WERI-Rb-1 (cell line): ENCODE data around the gene VWA3B.
"Not testable (repeated sequence)": the region's sequence is repeated elsewhere in the genome, so short reads cannot be mapped to it uniquely, and the experiment has no call there.

Experiments
- DNase-seq: peaks from one replicate; pipeline ENCODE4 v3.0.0-alpha.2; 2020
- H3K27ac ChIP-seq: fragments of 250-450 bp; sonication (Bioruptor Pico); 2 replicates; pipeline ENCODE4 v1.5.1; 2020; ENCODE audit warnings: mild to moderate bottlenecking, moderate library complexity
- H3K27me3 ChIP-seq: fragments of 250-450 bp; sonication (Bioruptor Pico); 2 replicates; pipeline ENCODE4 v1.5.1; 2021; ENCODE audit warnings: mild to moderate bottlenecking, low read depth, moderate library complexity; ENCODE audit not compliant: insufficient read depth, severe bottlenecking
- H3K36me3 ChIP-seq: fragments of 250-450 bp; sonication (Bioruptor Pico); 2 replicates; pipeline ENCODE4 v1.5.1; 2020; ENCODE audit warnings: mild to moderate bottlenecking, moderate library complexity
- H3K4me3 ChIP-seq: 2 replicates; pipeline ENCODE4 v1.5.1; 2011; ENCODE audit warnings: low read depth, mild to moderate bottlenecking, control low read depth, low read length
- H3K9me3 ChIP-seq: fragments of 250-450 bp; sonication (Bioruptor Pico); 2 replicates; pipeline ENCODE4 v1.5.1; 2021; ENCODE audit warnings: mild to moderate bottlenecking, moderate library complexity; ENCODE audit not compliant: severe bottlenecking
- TF ChIP-seq, protein P1 (sequence below): IDR thresholded peaks from 2 replicates; pipeline ENCODE4 v1.5.1; 2011; ENCODE audit warnings: low read depth, mild to moderate bottlenecking, control low read depth, inconsistent platforms, low read length

The VWA3B gene

DNA sequence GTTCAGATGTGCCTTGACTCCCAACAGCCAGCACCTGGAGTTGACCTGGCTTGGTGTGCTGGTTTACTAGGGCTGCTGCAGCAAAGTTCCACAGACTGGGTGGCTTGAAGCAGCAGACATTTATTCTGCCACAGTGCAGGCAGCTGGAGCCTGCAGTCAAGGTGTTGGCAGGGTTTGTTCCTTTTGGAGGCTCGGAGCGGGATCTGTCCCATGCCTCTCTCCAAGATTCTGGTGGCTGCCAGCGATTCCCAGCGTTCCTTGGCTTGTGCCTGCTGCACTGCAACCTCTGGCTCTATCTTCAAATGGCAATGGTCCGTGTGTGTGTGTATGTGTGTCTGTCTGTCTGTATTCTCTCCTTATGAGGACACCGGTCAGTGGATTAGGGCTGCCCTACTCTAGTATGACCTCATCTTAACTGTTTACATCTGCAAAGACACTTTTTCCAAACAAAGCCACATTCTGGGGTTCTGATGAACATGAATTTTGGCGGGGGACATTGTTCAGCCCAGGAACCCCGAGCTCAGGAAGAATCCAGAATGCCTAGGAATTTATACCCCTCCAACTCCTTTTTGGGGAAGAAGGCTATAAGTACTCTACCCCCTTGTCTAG lies 46.5 kb upstream of the VWA3B start:
- H3K9me3 ChIP-seq = peaks cover 4% of the 10 kb centered on the region
- DNase-seq = no peak
- no peaks in the 10 kb centered on the region for H3K27me3 ChIP-seq
- TF ChIP-seq, protein P1, sequence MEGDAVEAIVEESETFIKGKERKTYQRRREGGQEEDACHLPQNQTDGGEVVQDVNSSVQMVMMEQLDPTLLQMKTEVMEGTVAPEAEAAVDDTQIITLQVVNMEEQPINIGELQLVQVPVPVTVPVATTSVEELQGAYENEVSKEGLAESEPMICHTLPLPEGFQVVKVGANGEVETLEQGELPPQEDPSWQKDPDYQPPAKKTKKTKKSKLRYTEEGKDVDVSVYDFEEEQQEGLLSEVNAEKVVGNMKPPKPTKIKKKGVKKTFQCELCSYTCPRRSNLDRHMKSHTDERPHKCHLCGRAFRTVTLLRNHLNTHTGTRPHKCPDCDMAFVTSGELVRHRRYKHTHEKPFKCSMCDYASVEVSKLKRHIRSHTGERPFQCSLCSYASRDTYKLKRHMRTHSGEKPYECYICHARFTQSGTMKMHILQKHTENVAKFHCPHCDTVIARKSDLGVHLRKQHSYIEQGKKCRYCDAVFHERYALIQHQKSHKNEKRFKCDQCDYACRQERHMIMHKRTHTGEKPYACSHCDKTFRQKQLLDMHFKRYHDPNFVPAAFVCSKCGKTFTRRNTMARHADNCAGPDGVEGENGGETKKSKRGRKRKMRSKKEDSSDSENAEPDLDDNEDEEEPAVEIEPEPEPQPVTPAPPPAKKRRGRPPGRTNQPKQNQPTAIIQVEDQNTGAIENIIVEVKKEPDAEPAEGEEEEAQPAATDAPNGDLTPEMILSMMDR = no peak
- no peak overlapping the region for H3K27ac ChIP-seq
- H3K4me3 ChIP-seq = no peak overlapping the region
- H3K36me3 ChIP-seq = no peaks in the 10 kb centered on the region

DNA sequence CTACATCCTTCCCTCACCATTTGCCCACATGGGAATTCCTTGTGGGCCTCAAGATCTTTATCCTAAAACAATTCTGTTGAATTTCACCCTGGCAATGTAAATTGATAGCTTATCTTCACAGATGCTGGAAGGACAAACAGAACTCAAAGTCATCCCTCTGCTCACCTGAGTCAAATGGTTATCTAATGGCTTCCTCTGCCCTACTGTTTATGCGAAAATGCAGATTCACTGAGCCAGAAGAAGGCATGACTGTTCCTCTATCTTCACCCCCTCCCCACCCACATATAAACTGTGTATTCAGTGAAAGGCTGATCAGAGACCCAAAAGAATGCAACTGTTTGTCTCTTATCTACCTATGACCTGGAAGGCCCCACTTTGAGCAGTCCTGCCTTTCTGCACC lies 43.9 kb upstream of the VWA3B start:
- no peak for DNase-seq
- TF ChIP-seq, protein P1 = no peak
- H3K4me3 ChIP-seq = no peak overlapping the region
- H3K36me3 ChIP-seq = no peaks in the 10 kb centered on the region
- H3K27me3 ChIP-seq = no peaks in the 10 kb centered on the region
- H3K27ac ChIP-seq = no peak overlapping the region
- H3K9me3 ChIP-seq = peaks cover 4% of the 10 kb centered on the region

DNA sequence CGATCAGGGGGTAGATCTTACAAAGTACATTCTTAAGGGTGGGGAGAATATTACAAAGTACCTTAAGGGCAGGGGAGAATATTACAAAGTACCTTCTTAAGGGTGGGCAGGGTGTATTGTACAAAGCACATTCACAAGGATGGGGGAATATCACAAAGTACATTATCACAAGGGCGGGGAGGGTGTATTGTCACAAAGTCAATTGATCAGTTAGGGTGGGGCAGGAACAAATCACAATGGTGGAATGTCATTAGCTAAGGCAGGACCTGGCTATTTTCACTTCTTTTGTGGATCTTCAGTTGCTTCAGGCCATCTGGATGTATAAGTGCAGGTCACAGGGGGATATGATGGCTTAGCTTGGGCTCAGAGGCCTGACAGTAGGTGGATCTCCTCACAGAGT lies 42.2 kb upstream of the VWA3B start:
- not testable (repeated sequence) for H3K4me3 ChIP-seq, DNase-seq, H3K36me3 ChIP-seq, H3K27me3 ChIP-seq, H3K9me3 ChIP-seq, H3K27ac ChIP-seq

DNA sequence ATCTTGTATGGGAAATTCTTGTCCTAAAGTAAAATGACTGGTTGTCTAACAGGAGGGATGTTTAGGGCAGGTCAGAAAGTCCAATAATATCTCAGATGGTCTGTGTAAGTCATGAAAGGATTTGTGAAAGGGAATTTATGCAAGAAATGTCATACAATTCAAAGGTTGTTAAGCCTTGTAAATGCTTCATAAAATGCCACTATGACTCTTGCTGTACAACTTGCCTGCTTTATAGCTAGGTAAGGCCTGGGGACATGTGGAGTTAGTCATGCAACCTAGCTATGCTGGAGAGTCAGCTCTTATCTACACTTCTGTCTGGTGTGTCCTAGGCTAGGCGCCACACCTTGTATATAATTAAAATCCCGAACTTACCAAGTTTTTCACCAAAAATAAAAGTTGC lies 36.9 kb upstream of the VWA3B start:
- no peak overlapping the region for H3K4me3 ChIP-seq
- TF ChIP-seq, protein P1 = no peak
- no peaks in the 10 kb centered on the region for H3K27me3 ChIP-seq
- no peaks in the 10 kb centered on the region for H3K36me3 ChIP-seq
- peaks cover 3% of the 10 kb centered on the region for H3K9me3 ChIP-seq
- DNase-seq = no peak
- H3K27ac ChIP-seq = no peak overlapping the region

DNA sequence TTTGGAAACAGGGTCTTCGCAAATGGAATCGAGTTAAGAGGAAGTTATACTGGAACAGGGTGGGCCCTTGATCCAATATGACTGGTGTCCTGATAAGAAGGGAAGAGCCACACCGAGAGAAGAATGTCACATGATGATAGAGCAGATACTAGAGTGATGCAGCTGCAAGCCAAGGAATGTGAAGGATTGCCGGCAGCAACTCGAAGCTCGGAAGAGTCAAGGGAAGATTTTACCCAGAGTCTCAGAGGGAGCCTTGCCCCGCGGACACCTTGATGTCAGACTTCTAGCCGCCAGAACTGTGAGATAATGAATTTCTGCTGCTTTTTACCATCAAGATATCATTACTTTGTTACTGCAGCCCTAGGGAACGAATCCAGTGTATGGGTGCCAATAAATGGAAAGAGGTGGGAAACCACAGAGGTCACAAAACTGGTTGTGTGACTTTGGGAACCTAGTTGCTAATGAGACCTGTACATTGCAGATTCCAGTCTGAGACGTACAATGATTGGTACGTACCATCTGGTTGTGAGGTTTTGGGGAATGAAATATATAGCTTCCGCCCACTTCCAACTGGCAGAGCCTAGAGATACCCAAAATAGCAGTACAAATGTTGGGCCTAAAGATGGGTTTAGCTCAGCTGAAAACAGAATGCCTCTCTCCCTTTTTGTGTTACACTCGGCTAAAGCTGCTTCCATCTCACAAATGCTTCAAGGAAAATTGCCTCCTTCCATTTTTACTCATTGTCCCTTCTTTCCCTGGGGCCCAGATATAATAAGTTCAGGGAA lies 28.6 kb upstream of the VWA3B start:
- TF ChIP-seq, protein P1 = no peak
- Histone ChIP-seq H3K4me3 (no peak overlapping the region), H3K9me3 (no peaks in the 10 kb centered on the region), H3K27me3 (no peaks in the 10 kb centered on the region), H3K27ac (no peak overlapping the region), H3K36me3 (no peaks in the 10 kb centered on the region)
- no peak for DNase-seq

DNA sequence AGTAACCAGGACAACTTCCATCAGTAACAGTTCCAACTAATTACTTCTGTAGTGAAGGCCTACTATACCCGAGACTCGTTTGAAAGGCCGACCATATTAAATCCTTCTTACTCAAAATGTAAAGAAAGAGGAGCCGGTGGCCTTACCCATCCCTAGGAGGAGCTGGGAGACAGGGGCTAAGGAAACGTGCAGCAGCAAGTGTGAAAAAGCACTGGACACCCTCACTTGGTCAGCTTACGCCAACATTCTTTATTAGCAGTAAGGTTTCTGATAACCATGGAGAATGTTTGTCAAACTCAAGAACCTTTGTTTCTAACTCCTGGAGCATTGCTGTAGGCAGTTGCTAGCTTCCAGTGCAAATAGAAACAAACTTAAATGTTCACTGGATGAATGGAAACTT lies 26.7 kb upstream of the VWA3B start:
- Histone ChIP-seq H3K36me3 (no peaks in the 10 kb centered on the region), H3K4me3 (no peak overlapping the region), H3K27ac (no peak overlapping the region), H3K9me3 (no peaks in the 10 kb centered on the region), H3K27me3 (no peaks in the 10 kb centered on the region)
- TF ChIP-seq, protein P1 = no peak
- DNase-seq = no peak
